HCT116 (cell line): ENCODE measurements around the gene CRACDL. TPM values are rescaled to one million over a fixed set of nuclear protein-coding genes. Genes with fewer than 3 reads are reported as not detected.

Source experiments
- ATAC-seq: fragments of 200-7000 bp; cut with Tn5 transposase; 2 replicates; pipeline ENCODE4 v1.9.1; 2020; ENCODE audit warnings: mild to moderate bottlenecking, moderate library complexity
- Bru-seq: library from RNA; stranded (reverse); fragments of 400-500 nt; gene quantifications from one replicate; lab custom pipeline; 2021; lab: Mats Ljungman, UMichigan
- BruChase-seq, 2 experiments: library from RNA; stranded (reverse); fragments of 400-500 nt; gene quantifications; one replicate each; lab custom pipeline; 2021; lab: Mats Ljungman, UMichigan
- BruUV-seq: library from RNA; stranded (reverse); fragments of 400-500 nt; replicated peaks from 2 replicates; lab custom pipeline; 2021; lab: Mats Ljungman, UMichigan
- CTCF ChIA-PET: fragments of 300-600 bp; sonication (Branson Sonifier 250); formaldehyde crosslinking; loops from one replicate; lab custom pipeline; 2021; ENCODE audit warnings: antibody characterized with exemption; lab: Charles Lee
- POLR2A ChIA-PET: fragments of 300-600, 350-600 bp; sonication (Branson Sonifier 250); formaldehyde crosslinking; loops from one replicate; lab custom pipeline; 2021; ENCODE audit warnings: antibody characterized with exemption; lab: Charles Lee
- RAD21 ChIA-PET, 2 experiments: fragments of 300-600 bp; sonication (Branson Sonifier 250); formaldehyde crosslinking; loops; one replicate each; lab custom pipeline; 2023; ENCODE audit warnings: low total read pairs in 2 of 2; ENCODE audit not compliant: uncharacterized antibody in 2 of 2, unreplicated experiment in 2 of 2, low non-redundant PET in 1 of 2; lab: Charles Lee
- DNase-seq: peaks from one replicate; pipeline ENCODE4 v3.0.0-alpha.2; 2010; ENCODE audit warnings: low read depth, low spot score
- H2AFZ ChIP-seq: fragments of 200-600 bp; shearing (Covaris generic), sonication (generic); 2 replicates; pipeline ENCODE4 v1.6.1; 2017; ENCODE audit warnings: low read depth, mixed run types, mixed read lengths, antibody characterized with exemption, low read length; ENCODE audit not compliant: poor library complexity, severe bottlenecking
- H3K27ac ChIP-seq: 2 replicates; pipeline ENCODE4 v1.5.1; 2012; ENCODE audit warnings: low read depth, low read length
- H3K27me3 ChIP-seq: fragments of 200-600 bp; sonication (generic); 2 replicates; pipeline ENCODE4 v1.6.1; 2016; ENCODE audit warnings: mixed run types, low read length, mixed read lengths; ENCODE audit not compliant: insufficient read depth
- H3K36me3 ChIP-seq, 2 experiments: fragments of 200-500 bp in 1 of 2; fragments of 200-600 bp in 1 of 2; sonication (Bioruptor generic) in 1 of 2; sonication (generic) in 1 of 2; 2 replicates each; pipeline versions ENCODE4 v1.5.1 to v1.6.1; 2014 to 2016; ENCODE audit warnings: low read length in 2 of 2, inconsistent platforms in 1 of 2, mixed read lengths in 1 of 2, mixed run types in 1 of 2; ENCODE audit not compliant: insufficient read depth in 2 of 2, control insufficient read depth in 1 of 2
- H3K4me1 ChIP-seq, 2 experiments: fragments of 200-600 bp in 1 of 2; sonication (generic) in 1 of 2; 2 replicates each; pipeline versions ENCODE4 v1.5.1 to v1.6.1; 2012 to 2017; ENCODE audit warnings: low read length in 2 of 2, inconsistent platforms in 1 of 2, mild to moderate bottlenecking in 1 of 2, mixed read lengths in 1 of 2, mixed run types in 1 of 2, moderate library complexity in 1 of 2; ENCODE audit not compliant: insufficient read depth in 2 of 2, control insufficient read depth in 1 of 2
- H3K4me2 ChIP-seq: fragments of 200-600 bp; sonication (generic); 2 replicates; pipeline ENCODE4 v1.6.1; 2017; ENCODE audit warnings: mixed run types, low read length, mixed read lengths
- H3K4me3 ChIP-seq, 2 experiments: fragments of 200-600 bp in 1 of 2; sonication (generic) in 1 of 2; replicated peaks in 1 of 2; 2 replicates each; pipeline ENCODE4 v1.5.1; 2011 to 2016; ENCODE audit warnings: low read length in 2 of 2, control low read depth in 1 of 2, low read depth in 1 of 2, mild to moderate bottlenecking in 1 of 2, mixed read lengths in 1 of 2, mixed run types in 1 of 2
- H3K79me2 ChIP-seq: fragments of 200-600 bp; sonication (generic); 2 replicates; pipeline ENCODE4 v1.6.1; 2017; ENCODE audit warnings: mild to moderate bottlenecking, mixed run types, low read length, moderate library complexity, mixed read lengths; ENCODE audit not compliant: insufficient read depth
- H3K9ac ChIP-seq: fragments of 200-600 bp; sonication (generic); 2 replicates; pipeline ENCODE4 v1.6.1; 2016; ENCODE audit warnings: low read length, mixed read lengths
- H3K9me2 ChIP-seq: fragments of 200-600 bp; sonication (generic), shearing (Covaris generic); 2 replicates; pipeline ENCODE4 v1.6.1; 2017; ENCODE audit warnings: mixed run types, mild to moderate bottlenecking, moderate library complexity; ENCODE audit not compliant: insufficient read depth
- H3K9me3 ChIP-seq, 2 experiments: fragments of 200-500 bp in 1 of 2; fragments of 200-600 bp in 1 of 2; sonication (Bioruptor generic) in 1 of 2; sonication (generic) in 1 of 2; 2 replicates each; pipeline ENCODE4 v1.6.1; 2014 to 2017; ENCODE audit warnings: low read length in 2 of 2, mixed read lengths in 2 of 2, inconsistent platforms in 1 of 2, low read depth in 1 of 2, mild to moderate bottlenecking in 1 of 2, mixed run types in 1 of 2, moderate library complexity in 1 of 2; ENCODE audit not compliant: control insufficient read depth in 1 of 2, insufficient read depth in 1 of 2
- H4K20me1 ChIP-seq: fragments of 200-600 bp; sonication (generic), shearing (Covaris generic); 2 replicates; pipeline ENCODE4 v1.6.1; 2017; ENCODE audit warnings: mixed run types, mild to moderate bottlenecking, moderate library complexity; ENCODE audit not compliant: insufficient read depth
- ATF3 ChIP-seq: IDR thresholded peaks from 2 replicates; pipeline ENCODE4 v1.6.1; 2012
- ELF1 ChIP-seq: IDR thresholded peaks from 2 replicates; pipeline ENCODE4 v1.6.1; 2012; ENCODE audit warnings: low read depth, borderline replicate concordance
- EZH2phosphoT487 ChIP-seq: fragments of 200-600 bp; IDR thresholded peaks from 2 replicates; pipeline ENCODE4 v1.6.1; 2018; ENCODE audit warnings: antibody characterized with exemption, borderline replicate concordance
- FOSL1 ChIP-seq: IDR thresholded peaks from 2 replicates; pipeline ENCODE4 v1.6.1; 2012; ENCODE audit warnings: low read depth
- MAX ChIP-seq: IDR thresholded peaks from 2 replicates; pipeline ENCODE4 v1.6.1; 2012
- POLR2A ChIP-seq: IDR thresholded peaks from 2 replicates; pipeline ENCODE4 v1.7.0; 2011; ENCODE audit warnings: borderline replicate concordance; ENCODE audit not compliant: insufficient read depth, insufficient read length; ENCODE audit errors: extremely low read depth
- RAD21 ChIP-seq: IDR thresholded peaks from 2 replicates; pipeline ENCODE4 v1.6.1; 2012; ENCODE audit warnings: low read depth, mild to moderate bottlenecking
- SIN3A ChIP-seq: IDR thresholded peaks from 2 replicates; pipeline ENCODE4 v1.6.1; 2012; ENCODE audit warnings: low read depth
- TCF7L2 ChIP-seq: IDR thresholded peaks from 2 replicates; pipeline ENCODE4 v1.7.0; 2011; ENCODE audit warnings: borderline replicate concordance, inconsistent platforms; ENCODE audit not compliant: insufficient read depth, insufficient read length; ENCODE audit errors: extremely low read depth
- YY1 ChIP-seq: IDR thresholded peaks from 2 replicates; pipeline ENCODE4 v1.6.1; 2011; ENCODE audit warnings: low read length, low read depth, moderate library complexity, mild to moderate bottlenecking; ENCODE audit not compliant: insufficient replicate concordance; ENCODE audit errors: extremely low read depth
- ZFX ChIP-seq: fragments of 450-650 bp; IDR thresholded peaks from 2 replicates; pipeline ENCODE4 v1.6.1; 2017
- ZNF274 ChIP-seq: fragments of 200-500 bp; sonication (Bioruptor generic); IDR thresholded peaks from 2 replicates; pipeline ENCODE4 v1.6.1; 2014; ENCODE audit warnings: mild to moderate bottlenecking, low read depth, low read length, inconsistent platforms
- intact Hi-C: fragments of 100-400 bp; cut with micrococcal nuclease; formaldehyde crosslinking; loops from 2 replicates; pipeline ENCODE4 v1.10.0; 2022
- long read RNA-seq: library from polyadenylated mRNA; unstranded; transcript quantifications from one replicate; pipeline ENCODE4 v2.0.0, GENCODE V29; 2021; ENCODE audit not compliant: unreplicated experiment
- polyA plus RNA-seq: library from polyadenylated mRNA; unstranded; fragments of >200 nt; gene quantifications from 2 replicates; pipeline ENCODE4 v1.2.1, GENCODE V29; 2012; ENCODE audit warnings: missing spikeins
- total RNA-seq: library from RNA; stranded (reverse); gene quantifications from one replicate; pipeline ENCODE4 v1.2.1, GENCODE V29; 2021; ENCODE audit not compliant: unreplicated experiment
- TF ChIP-seq, protein P1 (sequence below): IDR thresholded peaks from 2 replicates; pipeline ENCODE4 v1.6.1; 2011; ENCODE audit warnings: mild to moderate bottlenecking, low read length, moderate library complexity; ENCODE audit not compliant: insufficient replicate concordance; ENCODE audit errors: extremely low read depth

CRACDL gene
- 1.1 TPM for total RNA-seq
- polyA plus RNA-seq: 0.56 and 0.72 TPM in 2 replicates
- Bru-seq, nascent RNA: percentile 31 among the genes with signal in this experiment
- percentile 33 among the genes with signal in this experiment for BruChase-seq, experiment 1, labeled RNA remaining after a 6-hour chase
- percentile 35 among the genes with signal in this experiment for BruChase-seq, experiment 2, labeled RNA remaining after a 2-hour chase
- long read RNA-seq, partial matches to known transcripts: 4 of 5 reads
- long read RNA-seq, other reads (novel, unspliced or antisense): 1 of 5 reads

DNA sequence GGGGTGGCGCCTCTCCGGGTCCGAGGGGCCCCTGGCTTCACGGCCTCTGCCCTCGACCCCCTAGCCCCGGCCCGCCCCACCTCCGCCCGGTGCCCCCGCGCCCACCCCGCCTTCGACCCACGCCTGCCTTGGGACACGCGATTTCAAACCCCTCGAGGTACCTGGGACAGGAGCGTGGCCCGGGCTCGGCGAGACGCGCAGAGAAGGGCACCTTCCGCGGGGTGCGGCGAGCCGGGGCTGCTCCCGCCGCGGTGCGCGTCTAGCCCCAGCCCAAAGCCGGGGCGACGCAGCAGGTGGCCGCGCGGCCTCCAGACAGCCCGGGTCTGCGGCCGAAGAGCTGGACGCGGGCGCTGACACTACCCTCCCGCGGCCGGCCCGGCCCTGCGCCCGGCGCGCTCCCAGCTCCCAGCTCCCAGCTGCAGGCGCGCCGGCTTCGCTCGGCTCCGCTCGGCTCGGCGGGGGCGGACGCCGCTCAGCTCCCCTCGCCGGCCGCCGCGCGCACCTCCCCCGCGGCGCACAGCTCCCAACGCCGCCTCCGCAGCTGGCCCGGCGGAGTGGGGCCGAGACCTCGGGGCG is at the start of gene CRACDL:
CRACDL (minus strand) TSS at position 449 of the 576 bp plus-strand sequence. CDS start 89,425 bp downstream, outside the sequence.
- Histone ChIP-seq H3K27me3 (no peaks in the 10 kb centered on the region), H3K4me3 (peak within 1 kb of the TSS; percentile 42 to 59), H3K9me2 (no peaks in the 10 kb centered on the region), H3K9me3 (no peaks in the 10 kb centered on the region), H4K20me1 (no peaks in the 10 kb centered on the region), H3K36me3 (no peaks in the 10 kb centered on the region), H3K9ac (peak within 1 kb of the TSS; percentile 30; the same call in 1 of the 2 replicates), H3K27ac (peak within 1 kb of the TSS; percentile 38; the same call in 1 of the 2 replicates), H3K4me2 (peak within 1 kb of the TSS; percentile 89), H3K79me2 (no peaks in the 10 kb centered on the region), H2AFZ (peak within 1 kb of the TSS; percentile 68), H3K4me1 (peaks cover 6 to 13% of the 10 kb centered on the region in 2 experiments; a peak in 2 of 4 replicates)
- POLR2A ChIA-PET: no interaction called here
- peak; percentile 49; the same call in 1 of the 2 replicates for TF ChIP-seq ZFX
- TF ChIP-seq SIN3A: no peak
- no peak for TF ChIP-seq ATF3
- no peak for DNase-seq
- RAD21 ChIA-PET: interaction anchor here in 1 of 2 experiments (0.5 kb wide), 1 partner anchor 193 kb away, joined by 6 read pairs; no protein-coding TSS in a partner anchor
- intact Hi-C loops: no loop called here
- CTCF ChIA-PET: interaction anchor here (1.3 kb wide), 1 partner anchor 287 kb away, joined by 4 read pairs; no protein-coding TSS in a partner anchor
- peak; percentile 84 for ATAC-seq
- BruUV-seq: no TSS peak

DNA sequence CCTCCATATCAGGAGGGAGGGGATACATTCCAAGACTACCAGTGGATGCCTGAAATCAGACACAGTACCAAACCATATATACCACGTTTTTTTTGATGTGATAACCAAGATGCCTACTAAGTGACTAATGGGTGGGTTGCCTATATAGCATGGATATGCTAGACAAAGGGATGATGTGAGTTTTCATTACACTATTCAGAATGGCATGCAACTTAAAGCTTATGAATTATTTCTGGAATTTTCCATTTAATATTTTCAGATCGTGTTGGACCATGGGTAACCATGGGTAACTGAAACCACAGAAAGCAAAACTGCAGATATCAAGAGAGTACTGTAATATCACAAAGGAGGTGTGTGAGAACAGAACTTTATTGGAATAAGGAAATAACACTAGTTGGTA is 39.6 kb upstream of the CRACDL start:
- Histone ChIP-seq H3K9ac (no peak overlapping the region), H4K20me1 (no peaks in the 10 kb centered on the region), H3K9me2 (no peaks in the 10 kb centered on the region), H3K79me2 (no peaks in the 10 kb centered on the region), H3K4me3 (no peak overlapping the region), H3K27ac (no peak overlapping the region), H3K4me1 (no peaks in the 10 kb centered on the region), H3K27me3 (no peaks in the 10 kb centered on the region), H3K36me3 (no peaks in the 10 kb centered on the region), H3K4me2 (no peak overlapping the region), H3K9me3 (peaks cover 0 to 11% of the 10 kb centered on the region in 2 experiments; a peak in 1 of 4 replicates), H2AFZ (no peak overlapping the region)
- RAD21 ChIA-PET: no interaction called here
- TF ChIP-seq, protein P1, sequence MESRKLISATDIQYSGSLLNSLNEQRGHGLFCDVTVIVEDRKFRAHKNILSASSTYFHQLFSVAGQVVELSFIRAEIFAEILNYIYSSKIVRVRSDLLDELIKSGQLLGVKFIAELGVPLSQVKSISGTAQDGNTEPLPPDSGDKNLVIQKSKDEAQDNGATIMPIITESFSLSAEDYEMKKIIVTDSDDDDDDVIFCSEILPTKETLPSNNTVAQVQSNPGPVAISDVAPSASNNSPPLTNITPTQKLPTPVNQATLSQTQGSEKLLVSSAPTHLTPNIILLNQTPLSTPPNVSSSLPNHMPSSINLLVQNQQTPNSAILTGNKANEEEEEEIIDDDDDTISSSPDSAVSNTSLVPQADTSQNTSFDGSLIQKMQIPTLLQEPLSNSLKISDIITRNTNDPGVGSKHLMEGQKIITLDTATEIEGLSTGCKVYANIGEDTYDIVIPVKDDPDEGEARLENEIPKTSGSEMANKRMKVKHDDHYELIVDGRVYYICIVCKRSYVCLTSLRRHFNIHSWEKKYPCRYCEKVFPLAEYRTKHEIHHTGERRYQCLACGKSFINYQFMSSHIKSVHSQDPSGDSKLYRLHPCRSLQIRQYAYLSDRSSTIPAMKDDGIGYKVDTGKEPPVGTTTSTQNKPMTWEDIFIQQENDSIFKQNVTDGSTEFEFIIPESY: no peak
- TF ChIP-seq RAD21 (no peak), SIN3A (no peak), FOSL1 (no peak), ELF1 (no peak), ZFX (no peak), MAX (no peak), EZH2phosphoT487 (no peak), POLR2A (no peak), TCF7L2 (no peak), ZNF274 (no peak), ATF3 (no peak), YY1 (no peak)
- intact Hi-C loops: no loop called here
- CTCF ChIA-PET: no interaction called here
- DNase-seq: no peak
- POLR2A ChIA-PET: interaction anchor here (0.7 kb wide), 1 partner anchor 341 kb away, joined by 3 read pairs; no protein-coding TSS in a partner anchor
- ATAC-seq: no peak
- no TSS peak for BruUV-seq
